Measurements from ENCODE around the gene PRCC.
"Not testable (repeated sequence)": the region's sequence is repeated elsewhere in the genome, so short reads cannot be mapped to it uniquely, and the experiment has no call there.

PRCC gene

GRCh38 chr1:156744344-156744743, 23.0 kb upstream of the PRCC start:
- no peak for DNase-seq (ENCODE audit: low spot score)

GRCh38 chr1:156744786-156745419, 22.4 kb upstream of the PRCC start:
- DNase-seq (ENCODE audit: low spot score) = no peak

DNA sequence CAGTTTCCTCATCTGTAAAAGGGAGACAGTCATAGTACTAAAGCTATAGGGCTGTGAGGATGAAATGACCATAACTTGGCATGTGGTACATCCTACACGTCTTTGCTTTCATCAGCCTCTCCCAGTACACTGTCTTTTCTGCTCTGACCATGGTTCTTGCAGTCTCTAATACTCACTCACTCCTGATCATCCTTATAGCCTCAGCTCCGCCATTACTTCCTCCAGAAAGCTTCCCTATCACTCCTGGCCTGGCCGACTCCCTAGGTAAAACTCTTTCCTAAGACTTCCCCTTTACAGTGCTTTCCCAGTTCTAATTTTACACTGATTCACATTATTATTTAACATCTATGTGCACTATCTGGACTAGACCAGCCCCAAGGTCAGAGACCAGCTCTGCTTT, 21.5 kb upstream of the PRCC start:
- DNase-seq (ENCODE audit: low spot score) = no peak

DNA sequence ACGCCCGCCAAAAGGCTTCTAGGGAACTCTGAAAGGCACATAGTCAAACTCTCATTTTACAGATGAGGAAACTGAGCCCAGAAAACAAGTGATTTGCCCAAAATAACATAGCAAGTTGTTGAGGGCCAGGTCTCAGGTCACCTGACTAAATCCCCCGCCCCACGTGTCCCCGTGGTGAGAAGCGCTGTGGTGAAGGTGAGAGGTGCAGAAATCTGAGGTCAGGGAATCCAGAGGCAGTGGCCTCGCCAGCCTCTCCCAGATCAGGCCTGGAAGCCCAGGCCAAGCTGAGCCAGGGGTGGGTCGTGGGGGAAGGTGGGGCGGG, 21.0 kb upstream of the PRCC start:
- DNase-seq (ENCODE audit: low spot score) = no peak

- DNase-seq (ENCODE audit: low spot score) = peak; percentile 89
These were observed 20.4 kb upstream of the PRCC start for GRCh38 chr1:156746728-156747631.

DNA sequence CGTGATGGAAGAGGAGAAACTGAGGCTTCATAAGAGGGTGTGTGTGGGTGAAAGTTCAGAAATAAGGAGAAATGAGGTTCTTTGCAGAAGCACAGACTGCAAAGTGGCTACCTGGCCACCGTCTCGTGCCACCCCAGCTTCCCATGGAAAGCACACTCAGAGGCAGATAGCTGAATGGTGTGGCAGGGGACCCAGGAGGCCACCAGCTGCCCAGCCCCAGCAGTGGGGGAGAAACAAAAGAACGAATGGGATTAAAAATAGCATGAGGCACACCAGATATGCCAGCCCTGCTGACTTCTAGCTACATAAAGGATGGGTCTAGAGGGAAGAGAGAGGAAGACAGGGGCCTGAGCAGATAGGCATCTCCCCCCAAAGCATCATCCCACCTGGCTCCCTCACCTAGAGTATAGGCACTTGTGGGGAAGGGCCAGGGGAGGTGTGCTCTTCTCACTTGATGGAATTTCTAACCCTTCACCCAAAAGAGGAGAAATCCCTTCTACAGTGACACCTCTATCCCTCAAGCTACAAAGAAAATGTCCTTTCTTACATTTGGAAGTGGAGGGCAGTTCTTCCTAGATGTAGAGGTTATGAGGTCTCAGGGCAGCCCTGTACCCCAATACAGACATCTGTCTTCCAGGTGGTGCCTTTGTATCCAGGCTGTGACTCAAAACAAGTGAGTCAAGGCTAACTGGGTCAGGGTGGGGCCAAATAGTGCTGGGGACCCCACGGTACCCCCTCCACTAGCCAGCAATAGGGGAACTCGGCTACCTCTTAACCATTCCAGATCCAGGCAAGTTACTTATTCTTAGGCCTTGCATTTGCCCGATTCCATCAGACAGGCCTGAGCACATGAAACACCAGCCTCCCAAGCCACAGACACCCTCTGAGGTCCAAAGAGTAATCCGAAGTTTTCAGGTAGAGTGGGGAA, 19.3 kb upstream of the PRCC start:
- DNase-seq (ENCODE audit: low spot score) = no peak

GRCh38 chr1:156748670-156749418, 18.5 kb upstream of the PRCC start:
- DNase-seq (ENCODE audit: low spot score) = peak; percentile 30

- peak; percentile 25 for DNase-seq (ENCODE audit: low spot score)
These were observed 17.8 kb upstream of the PRCC start for GRCh38 chr1:156749419-156750118.

- peak; percentile 15 for DNase-seq (ENCODE audit: low spot score)
These were observed 17.1 kb upstream of the PRCC start for GRCh38 chr1:156750191-156750672.

DNA sequence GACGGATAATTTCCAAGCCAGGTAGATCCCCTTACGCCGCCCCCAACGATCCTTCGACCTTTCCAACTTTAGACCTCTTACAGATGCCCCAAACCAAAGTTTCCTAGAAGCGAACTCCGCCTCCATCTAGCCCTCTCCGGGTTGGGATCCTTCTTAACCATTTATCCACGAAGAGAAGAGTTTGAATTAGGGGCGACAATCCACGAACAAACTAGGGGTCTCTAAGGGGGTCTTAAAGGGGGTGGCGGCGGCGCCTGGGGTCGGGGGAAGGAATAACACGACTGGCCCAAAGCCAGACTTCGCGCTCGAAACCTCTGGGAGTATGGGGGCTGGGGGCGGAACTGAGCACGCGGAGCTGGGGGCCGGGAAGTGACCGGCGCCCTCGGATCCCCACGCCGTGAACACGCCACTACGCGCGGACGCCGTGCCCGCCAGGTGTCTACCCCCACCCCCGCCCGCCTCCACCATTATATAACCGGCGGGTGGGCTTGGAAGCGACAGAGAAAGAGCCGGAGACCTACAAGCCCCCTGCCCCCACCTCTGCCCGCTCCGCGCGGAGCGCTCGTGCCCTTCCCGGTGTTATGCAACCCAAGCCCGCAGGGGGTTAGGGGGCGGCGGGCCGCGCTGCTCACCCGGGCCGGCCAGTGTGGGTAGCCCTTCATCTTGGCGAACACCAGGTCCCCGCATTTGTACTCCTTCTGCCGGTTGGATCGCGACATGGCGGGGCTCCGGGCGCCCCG, 16.5 kb upstream of the PRCC start:
- DNase-seq (ENCODE audit: low spot score) = peak; percentile 40

- no peak for DNase-seq (ENCODE audit: low spot score)
These were observed 15.9 kb upstream of the PRCC start, which contains the start of gene HDGF for GRCh38 chr1:156751451-156751756. HDGF (minus strand) TSS chr1:156751675; CDS start chr1:156751429, 246 bp downstream.

- DNase-seq (ENCODE audit: low spot score) = peak; percentile 97
These were observed 15.4 kb upstream of the PRCC start for GRCh38 chr1:156751757-156752481.

- DNase-seq (ENCODE audit: low spot score) = peak; percentile 23
These were observed 14.4 kb upstream of the PRCC start for GRCh38 chr1:156752843-156753482.

DNA sequence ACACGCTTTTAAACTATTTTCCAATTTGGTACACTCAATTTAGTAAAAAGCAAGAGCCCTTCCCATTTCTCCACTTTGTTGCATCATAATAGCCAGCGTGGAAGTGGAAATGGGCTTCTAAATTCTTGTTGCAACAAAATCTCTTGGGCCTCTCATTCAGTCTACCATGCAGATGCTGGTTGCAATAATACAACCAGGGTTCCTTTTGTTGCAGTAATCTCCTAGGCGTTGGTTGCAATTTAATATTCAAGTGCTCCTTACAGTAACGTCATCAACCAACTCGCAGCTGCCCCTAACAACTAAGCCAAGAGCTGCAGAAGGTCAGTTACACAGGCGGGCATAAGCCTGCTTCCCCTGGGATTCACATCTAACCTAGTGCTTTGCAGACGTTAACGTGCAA, 13.1 kb upstream of the PRCC start:
- no peak for DNase-seq (ENCODE audit: low spot score)

DNA sequence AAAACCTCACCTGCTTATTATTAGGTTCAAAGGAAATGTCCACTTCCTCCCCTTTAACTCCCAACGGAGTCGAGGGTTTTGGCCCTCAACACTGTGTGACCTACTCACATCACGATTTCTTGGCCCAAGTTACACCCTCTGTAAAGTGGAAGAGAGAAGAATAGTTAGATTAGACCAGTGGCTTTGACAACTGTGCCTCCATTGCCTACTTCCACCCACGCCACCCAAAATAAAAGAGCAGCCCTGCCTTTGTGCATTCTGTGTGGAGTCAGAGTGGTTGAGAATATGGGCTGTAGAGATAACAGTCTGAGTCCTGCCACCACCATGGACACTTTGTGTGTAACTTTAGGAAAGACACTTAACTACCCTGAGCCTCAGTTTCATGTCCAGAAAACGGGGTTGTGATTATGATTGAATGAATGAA, 11.8 kb upstream of the PRCC start:
- no peak for DNase-seq (ENCODE audit: low spot score)

DNA sequence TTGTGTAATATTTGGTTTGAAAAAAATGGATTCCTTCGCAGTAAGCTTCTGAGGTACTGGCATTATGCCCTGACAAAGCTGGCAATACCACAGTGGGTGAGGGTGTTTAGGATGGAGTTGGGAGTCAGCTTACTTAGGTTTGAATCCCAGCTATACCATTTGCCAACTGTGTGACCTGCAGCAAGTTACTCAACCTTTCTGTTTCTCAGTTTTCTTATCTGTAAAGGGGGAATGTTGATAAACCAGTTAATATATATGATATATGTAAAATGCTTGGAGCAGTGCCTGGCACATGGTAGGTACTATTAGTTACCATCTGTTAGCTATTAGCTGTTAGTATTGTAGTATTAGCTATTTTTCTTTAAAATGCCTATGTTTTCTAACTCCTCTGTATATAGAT, 11.0 kb upstream of the PRCC start:
- no peak for DNase-seq (ENCODE audit: low spot score)

GRCh38 chr1:156757572-156758253, 9.6 kb upstream of the PRCC start:
- not testable (repeated sequence) for DNase-seq (ENCODE audit: low spot score)

GRCh38 chr1:156760092-156760795, 7.1 kb upstream of the PRCC start:
- no peak for DNase-seq (ENCODE audit: low spot score)

Measured in HuH-7 (cell line).